ENCODE data around the gene DNAH8.
A peak's percentile ranks its signal among the peaks of the same experiment; 100 is the strongest.

The DNAH8 gene

DNA sequence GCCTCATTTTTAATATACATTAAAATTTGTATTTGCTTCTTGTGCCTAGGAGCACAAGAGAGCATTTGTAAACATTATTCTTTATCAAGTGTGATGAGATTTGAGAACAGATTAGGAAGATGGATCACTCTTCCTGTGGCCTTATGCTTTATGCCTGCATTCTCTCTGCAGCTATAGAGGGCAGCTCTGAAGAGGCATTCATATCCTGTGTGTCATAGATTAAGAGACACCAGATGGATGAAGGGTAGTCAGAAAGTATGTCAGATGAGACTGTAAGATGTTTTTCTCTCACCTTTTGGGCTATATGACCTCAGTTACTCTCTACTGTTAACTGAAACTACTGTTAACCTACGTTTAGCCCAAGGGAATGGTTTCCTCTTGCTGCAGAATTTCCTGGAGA, 61.4 kb downstream of the DNAH8 start:
- Histone ChIP-seq H3F3A (ENCODE audit: control insufficient read depth, insufficient read depth) (peaks cover under 1% of the 10 kb centered on the region; the same call in 1 of the 2 replicates), H4K20me1 (ENCODE audit: control insufficient read depth, insufficient read depth, low read depth, low read length) (no peaks in the 10 kb centered on the region), H3K4me2 (ENCODE audit: low read length) (peak overlapping the region; percentile 35), H3K9me3 (ENCODE audit: control insufficient read depth, insufficient read depth, low read length) (no peaks in the 10 kb centered on the region), H3K27me3 (ENCODE audit: control insufficient read depth, low read length) (no peaks in the 10 kb centered on the region), H3K4me1 (ENCODE audit: control insufficient read depth, low read length) (peaks cover 31% of the 10 kb centered on the region), H3K9me2 (replicated peaks; ENCODE audit: control insufficient read depth, low read length) (no peaks in the 10 kb centered on the region), H3K36me3 (ENCODE audit: control insufficient read depth, low read length) (no peaks in the 10 kb centered on the region), H3K27ac (ENCODE audit: low read depth, low read length) (peak overlapping the region; percentile 3), H3K4me3 (ENCODE audit: low read length) (no peak overlapping the region), H3K79me2 (ENCODE audit: control insufficient read depth, low read length) (no peaks in the 10 kb centered on the region)
- no peak for TF ChIP-seq EZH2phosphoT487 (IDR thresholded peaks at IDR 0.05; ENCODE audit: borderline replicate concordance, low read length)
- TF ChIP-seq, protein P1, sequence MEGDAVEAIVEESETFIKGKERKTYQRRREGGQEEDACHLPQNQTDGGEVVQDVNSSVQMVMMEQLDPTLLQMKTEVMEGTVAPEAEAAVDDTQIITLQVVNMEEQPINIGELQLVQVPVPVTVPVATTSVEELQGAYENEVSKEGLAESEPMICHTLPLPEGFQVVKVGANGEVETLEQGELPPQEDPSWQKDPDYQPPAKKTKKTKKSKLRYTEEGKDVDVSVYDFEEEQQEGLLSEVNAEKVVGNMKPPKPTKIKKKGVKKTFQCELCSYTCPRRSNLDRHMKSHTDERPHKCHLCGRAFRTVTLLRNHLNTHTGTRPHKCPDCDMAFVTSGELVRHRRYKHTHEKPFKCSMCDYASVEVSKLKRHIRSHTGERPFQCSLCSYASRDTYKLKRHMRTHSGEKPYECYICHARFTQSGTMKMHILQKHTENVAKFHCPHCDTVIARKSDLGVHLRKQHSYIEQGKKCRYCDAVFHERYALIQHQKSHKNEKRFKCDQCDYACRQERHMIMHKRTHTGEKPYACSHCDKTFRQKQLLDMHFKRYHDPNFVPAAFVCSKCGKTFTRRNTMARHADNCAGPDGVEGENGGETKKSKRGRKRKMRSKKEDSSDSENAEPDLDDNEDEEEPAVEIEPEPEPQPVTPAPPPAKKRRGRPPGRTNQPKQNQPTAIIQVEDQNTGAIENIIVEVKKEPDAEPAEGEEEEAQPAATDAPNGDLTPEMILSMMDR (IDR thresholded peaks at IDR 0.05; ENCODE audit: low read depth, low read length, poor library complexity, severe bottlenecking) = no peak

DNA sequence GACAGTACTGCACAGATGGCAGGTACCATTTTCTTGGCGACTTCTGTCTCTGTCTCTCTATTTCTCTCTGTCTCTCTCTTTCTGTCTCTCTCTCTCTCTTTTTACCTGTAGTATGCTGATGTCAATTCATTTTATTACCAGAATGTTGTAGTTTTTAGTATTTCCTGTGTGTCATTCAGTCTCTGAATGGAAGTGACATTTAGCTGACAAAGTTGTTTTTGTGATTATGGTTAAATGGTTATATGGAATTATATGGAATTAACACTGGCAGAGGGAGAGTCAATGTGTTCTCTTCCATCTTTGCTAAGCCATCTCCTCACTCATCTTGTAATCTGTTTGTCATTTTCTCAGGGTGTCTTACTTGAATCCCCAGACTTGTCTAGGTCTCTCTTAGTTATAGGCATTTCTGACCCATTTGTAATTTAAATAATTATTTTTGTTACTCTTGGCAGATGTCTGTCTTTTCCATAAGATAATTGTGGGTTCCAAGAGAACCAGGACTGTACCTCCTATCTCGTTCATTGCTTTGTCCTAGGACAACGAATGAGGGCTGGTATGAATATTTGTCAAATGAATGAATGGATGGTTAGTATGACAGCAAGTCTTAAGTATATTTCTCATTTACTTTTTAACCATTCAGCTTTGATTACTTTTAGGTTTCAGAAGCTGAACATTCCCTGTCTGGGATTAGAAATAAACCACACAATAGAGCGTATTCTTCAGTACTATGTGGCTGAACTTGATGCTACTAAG, 64.4 kb downstream of the DNAH8 start:
- H3K4me2 ChIP-seq (ENCODE audit: low read length) = no peak overlapping the region

DNA sequence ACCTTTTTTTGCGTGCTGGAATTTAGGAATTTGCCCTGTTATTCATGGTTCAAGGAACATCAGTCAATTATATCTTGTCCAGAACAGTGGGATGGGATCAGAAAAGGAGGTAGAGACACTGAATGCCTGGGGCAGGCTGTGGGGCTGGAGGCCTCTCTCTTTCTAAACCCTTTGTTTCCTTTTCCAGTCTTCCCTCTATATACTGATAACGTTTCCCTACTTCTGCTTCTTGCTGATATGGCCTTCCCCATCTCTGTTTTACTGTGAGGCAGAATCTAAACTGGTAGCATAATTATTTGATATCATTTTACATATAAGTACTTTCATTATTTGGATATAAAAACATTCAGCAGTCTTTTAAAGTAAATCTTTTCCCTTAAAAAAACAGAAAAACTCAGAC, 67.5 kb downstream of the DNAH8 start:
- TF ChIP-seq EZH2phosphoT487 (IDR thresholded peaks at IDR 0.05; ENCODE audit: borderline replicate concordance, low read length) = no peak
- TF ChIP-seq, protein P1 (IDR thresholded peaks at IDR 0.05; ENCODE audit: low read depth, low read length, poor library complexity, severe bottlenecking) = no peak
- Histone ChIP-seq H3K36me3 (ENCODE audit: control insufficient read depth, low read length) (no peaks in the 10 kb centered on the region), H3K27ac (ENCODE audit: low read depth, low read length) (no peak overlapping the region), H3F3A (ENCODE audit: control insufficient read depth, insufficient read depth) (peaks cover 3% of the 10 kb centered on the region; the same call in 1 of the 2 replicates), H3K4me3 (ENCODE audit: low read length) (no peak overlapping the region), H3K4me1 (ENCODE audit: control insufficient read depth, low read length) (peaks cover 39% of the 10 kb centered on the region), H3K79me2 (ENCODE audit: control insufficient read depth, low read length) (no peaks in the 10 kb centered on the region), H4K20me1 (ENCODE audit: control insufficient read depth, insufficient read depth, low read depth, low read length) (no peaks in the 10 kb centered on the region), H3K4me2 (ENCODE audit: low read length) (no peak overlapping the region), H3K27me3 (ENCODE audit: control insufficient read depth, low read length) (no peaks in the 10 kb centered on the region), H3K9me3 (ENCODE audit: control insufficient read depth, insufficient read depth, low read length) (no peaks in the 10 kb centered on the region), H3K9me2 (replicated peaks; ENCODE audit: control insufficient read depth, low read length) (no peaks in the 10 kb centered on the region)

More for the DNA sequence above, 64.4 kb downstream of the DNAH8 start:
- H3K4me3 ChIP-seq (ENCODE audit: low read length) = no peak overlapping the region
- TF ChIP-seq EZH2phosphoT487 (IDR thresholded peaks at IDR 0.05; ENCODE audit: borderline replicate concordance, low read length) = no peak
- TF ChIP-seq, protein P1 (IDR thresholded peaks at IDR 0.05; ENCODE audit: low read depth, low read length, poor library complexity, severe bottlenecking) = no peak
- H3K27me3 ChIP-seq (ENCODE audit: control insufficient read depth, low read length) = no peaks in the 10 kb centered on the region
- H3K9me2 ChIP-seq (replicated peaks; ENCODE audit: control insufficient read depth, low read length) = no peaks in the 10 kb centered on the region
- no peaks in the 10 kb centered on the region for H4K20me1 ChIP-seq (ENCODE audit: control insufficient read depth, insufficient read depth, low read depth, low read length)
- no peaks in the 10 kb centered on the region for H3K9me3 ChIP-seq (ENCODE audit: control insufficient read depth, insufficient read depth, low read length)
- no peaks in the 10 kb centered on the region for H3K79me2 ChIP-seq (ENCODE audit: control insufficient read depth, low read length)
- peaks cover 3% of the 10 kb centered on the region; the same call in 1 of the 2 replicates for H3F3A ChIP-seq (ENCODE audit: control insufficient read depth, insufficient read depth)
- no peak overlapping the region for H3K27ac ChIP-seq (ENCODE audit: low read depth, low read length)
- H3K4me1 ChIP-seq (ENCODE audit: control insufficient read depth, low read length) = peaks cover 40% of the 10 kb centered on the region
- H3K36me3 ChIP-seq (ENCODE audit: control insufficient read depth, low read length) = no peaks in the 10 kb centered on the region
